ENCODE results near the gene STAC3. TPM values are rescaled to one million over a fixed set of nuclear protein-coding genes. Genes with fewer than 3 reads are reported as not detected.

STAC3 gene
- total and polyA plus RNA-seq, 2 of the 13 experiments (the other 11 are each of a cell fraction or from before 2014, with no cell fraction given) = 0.18 to 0.22 TPM

DNA sequence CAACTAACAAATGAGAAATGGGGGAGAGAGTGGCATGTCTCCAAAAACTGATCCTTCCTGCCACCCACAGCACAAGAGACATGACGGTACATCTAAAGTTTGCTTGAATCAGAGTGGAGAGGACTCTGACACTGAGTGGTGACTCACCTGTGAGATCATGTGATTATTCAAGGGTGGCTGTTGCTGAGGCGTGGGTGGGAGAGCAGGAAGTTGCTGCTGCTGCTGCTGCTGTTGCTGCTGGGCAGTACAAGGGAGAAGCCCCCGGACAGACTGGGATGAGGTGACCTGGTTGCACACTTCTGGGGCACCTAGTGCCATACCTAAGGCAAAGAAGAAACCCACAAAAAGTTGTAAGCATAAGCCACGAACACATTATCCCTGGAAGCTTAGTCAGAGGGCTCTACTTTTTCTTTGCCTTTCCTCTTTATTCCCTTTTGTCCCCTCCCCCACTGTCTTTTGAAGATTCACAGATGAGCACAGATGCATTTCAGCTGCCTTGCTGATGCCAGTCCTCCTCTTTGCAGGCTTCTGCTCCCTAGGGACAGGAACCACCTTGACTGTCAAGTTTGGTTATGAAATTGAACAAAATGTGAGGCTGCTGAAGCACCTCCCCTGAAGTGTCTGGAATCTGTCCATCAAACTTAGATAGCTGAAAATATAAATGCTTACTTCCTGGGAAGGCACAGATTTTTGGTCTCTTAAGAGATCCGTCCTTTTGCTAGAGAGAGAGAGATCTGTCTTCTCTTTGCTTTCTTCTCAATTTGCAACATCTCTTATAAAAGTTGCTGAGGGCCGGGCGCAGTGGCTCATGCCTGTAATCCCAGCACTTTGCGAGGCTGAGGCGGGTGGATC lies 29.4 kb upstream of the STAC3 start (continued):
- TF ChIP-seq, protein P1, sequence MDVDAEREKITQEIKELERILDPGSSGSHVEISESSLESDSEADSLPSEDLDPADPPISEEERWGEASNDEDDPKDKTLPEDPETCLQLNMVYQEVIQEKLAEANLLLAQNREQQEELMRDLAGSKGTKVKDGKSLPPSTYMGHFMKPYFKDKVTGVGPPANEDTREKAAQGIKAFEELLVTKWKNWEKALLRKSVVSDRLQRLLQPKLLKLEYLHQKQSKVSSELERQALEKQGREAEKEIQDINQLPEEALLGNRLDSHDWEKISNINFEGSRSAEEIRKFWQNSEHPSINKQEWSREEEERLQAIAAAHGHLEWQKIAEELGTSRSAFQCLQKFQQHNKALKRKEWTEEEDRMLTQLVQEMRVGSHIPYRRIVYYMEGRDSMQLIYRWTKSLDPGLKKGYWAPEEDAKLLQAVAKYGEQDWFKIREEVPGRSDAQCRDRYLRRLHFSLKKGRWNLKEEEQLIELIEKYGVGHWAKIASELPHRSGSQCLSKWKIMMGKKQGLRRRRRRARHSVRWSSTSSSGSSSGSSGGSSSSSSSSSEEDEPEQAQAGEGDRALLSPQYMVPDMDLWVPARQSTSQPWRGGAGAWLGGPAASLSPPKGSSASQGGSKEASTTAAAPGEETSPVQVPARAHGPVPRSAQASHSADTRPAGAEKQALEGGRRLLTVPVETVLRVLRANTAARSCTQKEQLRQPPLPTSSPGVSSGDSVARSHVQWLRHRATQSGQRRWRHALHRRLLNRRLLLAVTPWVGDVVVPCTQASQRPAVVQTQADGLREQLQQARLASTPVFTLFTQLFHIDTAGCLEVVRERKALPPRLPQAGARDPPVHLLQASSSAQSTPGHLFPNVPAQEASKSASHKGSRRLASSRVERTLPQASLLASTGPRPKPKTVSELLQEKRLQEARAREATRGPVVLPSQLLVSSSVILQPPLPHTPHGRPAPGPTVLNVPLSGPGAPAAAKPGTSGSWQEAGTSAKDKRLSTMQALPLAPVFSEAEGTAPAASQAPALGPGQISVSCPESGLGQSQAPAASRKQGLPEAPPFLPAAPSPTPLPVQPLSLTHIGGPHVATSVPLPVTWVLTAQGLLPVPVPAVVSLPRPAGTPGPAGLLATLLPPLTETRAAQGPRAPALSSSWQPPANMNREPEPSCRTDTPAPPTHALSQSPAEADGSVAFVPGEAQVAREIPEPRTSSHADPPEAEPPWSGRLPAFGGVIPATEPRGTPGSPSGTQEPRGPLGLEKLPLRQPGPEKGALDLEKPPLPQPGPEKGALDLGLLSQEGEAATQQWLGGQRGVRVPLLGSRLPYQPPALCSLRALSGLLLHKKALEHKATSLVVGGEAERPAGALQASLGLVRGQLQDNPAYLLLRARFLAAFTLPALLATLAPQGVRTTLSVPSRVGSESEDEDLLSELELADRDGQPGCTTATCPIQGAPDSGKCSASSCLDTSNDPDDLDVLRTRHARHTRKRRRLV (CRISPR knock-in tag; IDR thresholded peaks at IDR 0.05) = no peak
- TF ChIP-seq, protein P2, sequence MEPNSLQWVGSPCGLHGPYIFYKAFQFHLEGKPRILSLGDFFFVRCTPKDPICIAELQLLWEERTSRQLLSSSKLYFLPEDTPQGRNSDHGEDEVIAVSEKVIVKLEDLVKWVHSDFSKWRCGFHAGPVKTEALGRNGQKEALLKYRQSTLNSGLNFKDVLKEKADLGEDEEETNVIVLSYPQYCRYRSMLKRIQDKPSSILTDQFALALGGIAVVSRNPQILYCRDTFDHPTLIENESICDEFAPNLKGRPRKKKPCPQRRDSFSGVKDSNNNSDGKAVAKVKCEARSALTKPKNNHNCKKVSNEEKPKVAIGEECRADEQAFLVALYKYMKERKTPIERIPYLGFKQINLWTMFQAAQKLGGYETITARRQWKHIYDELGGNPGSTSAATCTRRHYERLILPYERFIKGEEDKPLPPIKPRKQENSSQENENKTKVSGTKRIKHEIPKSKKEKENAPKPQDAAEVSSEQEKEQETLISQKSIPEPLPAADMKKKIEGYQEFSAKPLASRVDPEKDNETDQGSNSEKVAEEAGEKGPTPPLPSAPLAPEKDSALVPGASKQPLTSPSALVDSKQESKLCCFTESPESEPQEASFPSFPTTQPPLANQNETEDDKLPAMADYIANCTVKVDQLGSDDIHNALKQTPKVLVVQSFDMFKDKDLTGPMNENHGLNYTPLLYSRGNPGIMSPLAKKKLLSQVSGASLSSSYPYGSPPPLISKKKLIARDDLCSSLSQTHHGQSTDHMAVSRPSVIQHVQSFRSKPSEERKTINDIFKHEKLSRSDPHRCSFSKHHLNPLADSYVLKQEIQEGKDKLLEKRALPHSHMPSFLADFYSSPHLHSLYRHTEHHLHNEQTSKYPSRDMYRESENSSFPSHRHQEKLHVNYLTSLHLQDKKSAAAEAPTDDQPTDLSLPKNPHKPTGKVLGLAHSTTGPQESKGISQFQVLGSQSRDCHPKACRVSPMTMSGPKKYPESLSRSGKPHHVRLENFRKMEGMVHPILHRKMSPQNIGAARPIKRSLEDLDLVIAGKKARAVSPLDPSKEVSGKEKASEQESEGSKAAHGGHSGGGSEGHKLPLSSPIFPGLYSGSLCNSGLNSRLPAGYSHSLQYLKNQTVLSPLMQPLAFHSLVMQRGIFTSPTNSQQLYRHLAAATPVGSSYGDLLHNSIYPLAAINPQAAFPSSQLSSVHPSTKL (CRISPR knock-in tag; IDR thresholded peaks at IDR 0.05) = peak; percentile 55
- TF ChIP-seq TBL1XR1 (IDR thresholded peaks at IDR 0.05; ENCODE audit: borderline replicate concordance, low read length, partially characterized antibody) (no peak), HDAC2 (CRISPR knock-in tag; IDR thresholded peaks at IDR 0.05) (no peak), ZFX (CRISPR knock-in tag; IDR thresholded peaks at IDR 0.05; ENCODE audit: low read depth) (no peak), MTF1 (CRISPR knock-in tag; IDR thresholded peaks at IDR 0.05) (no peak)
- TF ChIP-seq, protein P3, sequence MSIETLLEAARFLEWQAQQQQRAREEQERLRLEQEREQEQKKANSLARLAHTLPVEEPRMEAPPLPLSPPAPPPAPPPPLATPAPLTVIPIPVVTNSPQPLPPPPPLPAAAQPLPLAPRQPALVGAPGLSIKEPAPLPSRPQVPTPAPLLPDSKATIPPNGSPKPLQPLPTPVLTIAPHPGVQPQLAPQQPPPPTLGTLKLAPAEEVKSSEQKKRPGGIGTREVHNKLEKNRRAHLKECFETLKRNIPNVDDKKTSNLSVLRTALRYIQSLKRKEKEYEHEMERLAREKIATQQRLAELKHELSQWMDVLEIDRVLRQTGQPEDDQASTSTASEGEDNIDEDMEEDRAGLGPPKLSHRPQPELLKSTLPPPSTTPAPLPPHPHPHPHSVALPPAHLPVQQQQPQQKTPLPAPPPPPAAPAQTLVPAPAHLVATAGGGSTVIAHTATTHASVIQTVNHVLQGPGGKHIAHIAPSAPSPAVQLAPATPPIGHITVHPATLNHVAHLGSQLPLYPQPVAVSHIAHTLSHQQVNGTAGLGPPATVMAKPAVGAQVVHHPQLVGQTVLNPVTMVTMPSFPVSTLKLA (IDR thresholded peaks at IDR 0.05) = 0 out of 2 replicates have a peak, but pooled peaks have one; percentile 2
- TF ChIP-seq, protein P4, sequence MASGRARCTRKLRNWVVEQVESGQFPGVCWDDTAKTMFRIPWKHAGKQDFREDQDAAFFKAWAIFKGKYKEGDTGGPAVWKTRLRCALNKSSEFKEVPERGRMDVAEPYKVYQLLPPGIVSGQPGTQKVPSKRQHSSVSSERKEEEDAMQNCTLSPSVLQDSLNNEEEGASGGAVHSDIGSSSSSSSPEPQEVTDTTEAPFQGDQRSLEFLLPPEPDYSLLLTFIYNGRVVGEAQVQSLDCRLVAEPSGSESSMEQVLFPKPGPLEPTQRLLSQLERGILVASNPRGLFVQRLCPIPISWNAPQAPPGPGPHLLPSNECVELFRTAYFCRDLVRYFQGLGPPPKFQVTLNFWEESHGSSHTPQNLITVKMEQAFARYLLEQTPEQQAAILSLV (CRISPR knock-in tag; IDR thresholded peaks at IDR 0.05; ENCODE audit: borderline replicate concordance) = no peak
